ENCODE results near the gene C1orf159. TPM values are rescaled to one million over a fixed set of nuclear protein-coding genes. Genes with fewer than 3 reads are reported as not detected.

Gene C1orf159
- total and polyA plus RNA-seq, 2 donors (not counting 1 experiment from before 2014, with no cell fraction given), result 2.6 to 3.3 TPM

GRCh38 chr1:1053682-1054081 lies 62.2 kb downstream of the C1orf159 start:
- TF ChIP-seq EZH2 (IDR thresholded peaks at IDR 0.05; ENCODE audit: low read length, missing control alignments), result no peak
- TF ChIP-seq CTCF (conservative IDR thresholded peaks at IDR 0.05 in 1 of 2, IDR thresholded peaks at IDR 0.05 in 1 of 2; ENCODE audit: low read depth in 1 of 2, low read length in 2 of 2), result no peak

DNA sequence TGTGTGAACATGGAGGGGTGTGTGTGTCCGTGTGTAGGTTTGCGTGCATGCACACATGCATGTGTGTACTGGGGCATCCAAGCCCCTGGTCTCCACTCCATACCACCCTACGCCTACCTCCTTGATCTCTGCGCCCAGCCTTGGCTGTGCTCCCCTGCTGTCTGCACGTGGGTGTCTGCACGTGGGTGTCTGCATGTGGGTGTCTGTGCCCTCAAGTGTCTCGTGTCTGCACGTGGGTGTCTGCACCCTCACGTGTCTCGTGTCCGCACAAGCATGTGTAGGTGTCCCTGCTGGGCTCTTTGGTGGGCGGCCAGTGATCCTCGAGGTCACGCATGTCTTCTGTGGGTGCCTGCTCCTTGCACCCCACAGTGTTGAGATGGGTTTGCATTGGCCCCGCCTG lies 62.9 kb downstream of the C1orf159 start:
- H3K27me3 ChIP-seq (ENCODE audit: control insufficient read depth, insufficient read depth, low read length), result no peaks in the 10 kb centered on the region
- H3K79me2 ChIP-seq (ENCODE audit: control insufficient read depth, insufficient read depth, low read length), result no peaks in the 10 kb centered on the region
- H3K27ac ChIP-seq (ENCODE audit: insufficient read depth, low read length), result no peak overlapping the region
- H3K36me3 ChIP-seq (ENCODE audit: control insufficient read depth, insufficient read depth, low read length), result peaks cover 4% of the 10 kb centered on the region
- H3K9me3 ChIP-seq (ENCODE audit: control insufficient read depth, insufficient read depth, low read depth, low read length), result no peaks in the 10 kb centered on the region
- H2AFZ ChIP-seq (ENCODE audit: low read length), result no peak overlapping the region
- no peak overlapping the region for H3K4me2 ChIP-seq (ENCODE audit: extremely low read depth, insufficient read depth, low read length)
- H3K9ac ChIP-seq (ENCODE audit: insufficient read depth, low read length), result no peak overlapping the region
- H4K20me1 ChIP-seq (ENCODE audit: control insufficient read depth, extremely low read depth, insufficient read depth, low read length), result no peaks in the 10 kb centered on the region
- TF ChIP-seq CTCF (conservative IDR thresholded peaks at IDR 0.05 in 1 of 2, IDR thresholded peaks at IDR 0.05 in 1 of 2; ENCODE audit: low read depth in 1 of 2, low read length in 2 of 2) (no peak), EZH2 (IDR thresholded peaks at IDR 0.05; ENCODE audit: low read length, missing control alignments) (no peak)
- H3K4me3 ChIP-seq (replicated peaks in 1 of 4; ENCODE audit: control extremely low read depth in 1 of 4, insufficient read depth in 1 of 4, low read depth in 3 of 4, low read length in 4 of 4), result no peak overlapping the region
- no peaks in the 10 kb centered on the region for H3K4me1 ChIP-seq (ENCODE audit: control insufficient read depth, extremely low read depth, insufficient read depth, low read length)
- DNase-seq (ENCODE audit: low read depth in 2 of 2), result no peak

More at GRCh38 chr1:1053682-1054081, 62.2 kb downstream of the C1orf159 start:
- no peak for DNase-seq (ENCODE audit: low read depth in 2 of 2)
- no peaks in the 10 kb centered on the region for H4K20me1 ChIP-seq (ENCODE audit: control insufficient read depth, extremely low read depth, insufficient read depth, low read length)
- no peaks in the 10 kb centered on the region for H3K9me3 ChIP-seq (ENCODE audit: control insufficient read depth, insufficient read depth, low read depth, low read length)
- no peak overlapping the region for H3K4me3 ChIP-seq (replicated peaks in 1 of 4; ENCODE audit: control extremely low read depth in 1 of 4, insufficient read depth in 1 of 4, low read depth in 3 of 4, low read length in 4 of 4)
- H3K36me3 ChIP-seq (ENCODE audit: control insufficient read depth, insufficient read depth, low read length), result peaks cover 4% of the 10 kb centered on the region
- no peak overlapping the region for H2AFZ ChIP-seq (ENCODE audit: low read length)
- H3K9ac ChIP-seq (ENCODE audit: insufficient read depth, low read length), result no peak overlapping the region
- H3K4me1 ChIP-seq (ENCODE audit: control insufficient read depth, extremely low read depth, insufficient read depth, low read length), result peaks cover 3% of the 10 kb centered on the region
- H3K79me2 ChIP-seq (ENCODE audit: control insufficient read depth, insufficient read depth, low read length), result no peaks in the 10 kb centered on the region
- no peak overlapping the region for H3K4me2 ChIP-seq (ENCODE audit: extremely low read depth, insufficient read depth, low read length)
- no peak overlapping the region for H3K27ac ChIP-seq (ENCODE audit: insufficient read depth, low read length)
- peaks cover 2% of the 10 kb centered on the region for H3K27me3 ChIP-seq (ENCODE audit: control insufficient read depth, insufficient read depth, low read length)

DNA sequence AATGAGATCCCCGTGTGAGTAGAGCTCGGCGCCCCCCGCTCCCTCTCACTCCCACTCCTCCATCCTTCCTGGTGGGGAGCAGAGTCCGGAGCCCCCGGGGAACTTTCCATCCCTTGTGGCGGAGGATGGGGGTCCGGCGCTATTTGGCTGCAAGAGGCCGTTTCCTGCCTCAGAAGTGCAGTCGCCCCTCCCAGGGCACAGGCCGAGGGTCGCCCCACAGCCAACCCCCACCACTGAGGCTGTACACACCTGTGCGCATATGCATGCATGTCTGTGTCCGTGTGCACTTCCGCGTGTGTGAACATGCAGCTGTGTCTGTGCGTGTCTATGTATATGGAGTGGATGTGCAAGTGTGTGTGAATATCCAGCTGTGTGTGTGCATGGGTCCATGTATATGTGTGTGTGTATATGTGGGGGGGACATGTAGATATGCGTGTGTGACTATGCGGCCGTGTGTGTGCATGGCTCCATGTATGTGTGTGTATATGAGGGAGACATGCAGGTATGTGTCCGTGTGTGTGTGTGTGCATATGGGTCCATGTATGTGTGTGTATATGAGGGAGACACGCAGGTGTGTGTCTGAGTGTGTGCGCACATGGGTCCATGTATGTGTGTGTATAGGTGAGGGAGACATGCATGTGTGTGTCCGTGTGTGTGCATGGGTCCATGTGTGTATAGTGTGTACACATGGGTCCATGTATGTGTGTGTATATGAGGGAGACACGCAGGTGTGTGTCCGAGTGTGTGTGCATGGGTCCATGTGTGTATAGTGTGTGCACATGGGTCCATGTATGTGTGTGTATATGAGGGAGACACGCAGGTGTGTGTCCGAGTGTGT lies 63.7 kb downstream of the C1orf159 start:
- Histone ChIP-seq H3K9me3 (ENCODE audit: control insufficient read depth, insufficient read depth, low read depth, low read length) (no peaks in the 10 kb centered on the region), H3K27ac (ENCODE audit: insufficient read depth, low read length) (no peak overlapping the region), H3K36me3 (ENCODE audit: control insufficient read depth, insufficient read depth, low read length) (peaks cover 4% of the 10 kb centered on the region), H3K27me3 (ENCODE audit: control insufficient read depth, insufficient read depth, low read length) (no peaks in the 10 kb centered on the region), H3K9ac (ENCODE audit: insufficient read depth, low read length) (no peak overlapping the region), H3K79me2 (ENCODE audit: control insufficient read depth, insufficient read depth, low read length) (no peaks in the 10 kb centered on the region), H3K4me3 (replicated peaks in 1 of 4; ENCODE audit: control extremely low read depth in 1 of 4, insufficient read depth in 1 of 4, low read depth in 3 of 4, low read length in 4 of 4) (no peak overlapping the region), H3K4me2 (ENCODE audit: extremely low read depth, insufficient read depth, low read length) (no peak overlapping the region), H3K4me1 (ENCODE audit: control insufficient read depth, extremely low read depth, insufficient read depth, low read length) (no peaks in the 10 kb centered on the region), H2AFZ (ENCODE audit: low read length) (no peak overlapping the region), H4K20me1 (ENCODE audit: control insufficient read depth, extremely low read depth, insufficient read depth, low read length) (no peaks in the 10 kb centered on the region)
- no peak for DNase-seq (ENCODE audit: low read depth in 2 of 2)
- TF ChIP-seq CTCF (conservative IDR thresholded peaks at IDR 0.05 in 1 of 2, IDR thresholded peaks at IDR 0.05 in 1 of 2; ENCODE audit: low read depth in 1 of 2, low read length in 2 of 2) (no peak), EZH2 (IDR thresholded peaks at IDR 0.05; ENCODE audit: low read length, missing control alignments) (no peak)
